A549 (cell line): ENCODE measurements around the gene FBXO21. TPM values are rescaled to one million over a fixed set of nuclear protein-coding genes. Genes with fewer than 3 reads are reported as not detected.

Experiments
- ATAC-seq, 2 experiments: fragments of 200-7000 bp in 1 of 2; fragments of >200 bp in 1 of 2; cut with Nextera tagmentation in 1 of 2; cut with Tn5 transposase in 1 of 2; 3 replicates each; pipeline versions ENCODE4 v1.8.0 to v1.9.1; 2018 to 2020; ENCODE audit warnings: mild to moderate bottlenecking in 1 of 2, moderate library complexity in 1 of 2
- CTCF ChIA-PET: fragments of 300-600 bp; sonication (Branson Sonifier 250); formaldehyde crosslinking; extraction: SDS; loops from one replicate; lab custom pipeline; 2021; ENCODE audit warnings: antibody characterized with exemption, inconsistent platforms; lab: Yijun Ruan, JAX
- POLR2A ChIA-PET: fragments of 350-600 bp; formaldehyde crosslinking; extraction: SDS; loops from one replicate; lab custom pipeline; 2021; ENCODE audit warnings: antibody characterized with exemption, inconsistent platforms; lab: Yijun Ruan, JAX
- DNase-seq, 2 experiments: peaks; one replicate each; pipeline versions ENCODE4 v3.0.0 to v3.0.0-alpha.2; 2011 to 2016; ENCODE audit warnings: low read depth in 1 of 2, low spot score in 1 of 2
- FAIRE-seq: peaks from 2 replicates; lab custom pipeline; 2011; peaks lifted over from hg19 to GRCh38; lab: Jason Lieb, UNC
- H3K27ac ChIP-seq, 2 experiments: fragments of >200 bp; sonication (Bioruptor Twin); formaldehyde crosslinking; 3 replicates each; pipeline ENCODE4 v1.5.1; 2016 to 2017
- H3K4me1 ChIP-seq: fragments of >200 bp; sonication (Bioruptor Twin); formaldehyde crosslinking; 3 replicates; pipeline ENCODE4 v1.6.1; 2016
- H3K4me2 ChIP-seq: fragments of >200 bp; sonication (Bioruptor Twin); formaldehyde crosslinking; 3 replicates; pipeline ENCODE4 v1.6.1; 2016
- H3K4me3 ChIP-seq: fragments of >200 bp; sonication (Bioruptor Twin); formaldehyde crosslinking; 3 replicates; pipeline ENCODE4 v1.5.1; 2016
- H3K9me3 ChIP-seq: fragments of >200 bp; sonication (Bioruptor Twin); formaldehyde crosslinking; 3 replicates; pipeline ENCODE4 v1.6.1; 2016
- ATOH8 ChIP-seq: fragments of 250-450 bp; sonication (Bioruptor Pico); IDR thresholded peaks from 2 replicates; pipeline ENCODE4 v1.5.0; 2020; ENCODE audit warnings: low read depth, mild to moderate bottlenecking, moderate library complexity
- CBX2 ChIP-seq: fragments of 200-600 bp; sonication (generic); IDR thresholded peaks from 2 replicates; pipeline ENCODE4 v1.6.1; 2016; ENCODE audit warnings: low read depth, mild to moderate bottlenecking, borderline replicate concordance
- CEBPB ChIP-seq, 2 experiments: fragments of >200 bp in 1 of 2; sonication (Bioruptor Twin) in 1 of 2; formaldehyde crosslinking in 1 of 2; IDR thresholded peaks; 2 replicates each; pipeline ENCODE4 v1.6.1; 2012 to 2016
- CHD2 ChIP-seq: fragments of 150-350 bp; IDR thresholded peaks from 2 replicates; pipeline ENCODE4 v1.6.1; 2014; ENCODE audit warnings: low read length; ENCODE audit not compliant: partially characterized antibody
- EHF ChIP-seq: fragments of 250-450 bp; sonication (Bioruptor Pico); IDR thresholded peaks from 2 replicates; pipeline ENCODE4 v1.5.0; 2020; ENCODE audit warnings: mild to moderate bottlenecking
- FOSB ChIP-seq: fragments of 250-450 bp; sonication (Bioruptor Pico); IDR thresholded peaks from 2 replicates; pipeline ENCODE4 v1.5.0; 2020; ENCODE audit warnings: mild to moderate bottlenecking, moderate library complexity
- GATA3 ChIP-seq: IDR thresholded peaks from 2 replicates; pipeline ENCODE4 v1.6.1; 2012; ENCODE audit warnings: borderline replicate concordance
- MAFK ChIP-seq: fragments of 450-650 bp; IDR thresholded peaks from 2 replicates; pipeline ENCODE4 v1.6.1; 2014; ENCODE audit not compliant: partially characterized antibody
- MYC ChIP-seq: IDR thresholded peaks from 2 replicates; pipeline ENCODE4 v1.6.1; 2012; ENCODE audit warnings: mild to moderate bottlenecking, inconsistent platforms, low read length, improper control_type of control experiment, borderline replicate concordance
- PBX3 ChIP-seq: IDR thresholded peaks from 2 replicates; pipeline ENCODE4 v1.6.1; 2012
- PHF8 ChIP-seq: fragments of 200-600 bp; sonication (generic); IDR thresholded peaks from 2 replicates; pipeline ENCODE4 v1.6.1; 2016; ENCODE audit warnings: low read depth, mild to moderate bottlenecking, antibody characterized with exemption, moderate library complexity, borderline replicate concordance
- POLR2AphosphoS2 ChIP-seq: conservative IDR thresholded peaks from 2 replicates; pipeline ENCODE4 v1.6.1; 2012; ENCODE audit warnings: low read length, improper control_type of control experiment, inconsistent platforms
- RAD21 ChIP-seq, 2 experiments: fragments of >200 bp in 1 of 2; sonication (Bioruptor Twin) in 1 of 2; formaldehyde crosslinking in 1 of 2; IDR thresholded peaks in 1 of 2; conservative IDR thresholded peaks in 1 of 2; 2 replicates in 1 of 2; 3 replicates in 1 of 2; pipeline ENCODE4 v1.6.1; 2012 to 2018; ENCODE audit warnings: inconsistent platforms in 1 of 2
- RARB ChIP-seq: fragments of 250-450 bp; sonication (Bioruptor Pico); IDR thresholded peaks from 2 replicates; pipeline ENCODE4 v1.8.0; 2021; ENCODE audit warnings: mild to moderate bottlenecking, moderate library complexity
- RCOR1 ChIP-seq: fragments of 150-350 bp; IDR thresholded peaks from 2 replicates; pipeline ENCODE4 v1.6.1; 2014; ENCODE audit warnings: antibody characterized with exemption, low read length, low read depth
- REST ChIP-seq: fragments of 200-600 bp; sonication (generic); IDR thresholded peaks from 2 replicates; pipeline ENCODE4 v1.6.1; 2016; ENCODE audit warnings: antibody characterized with exemption, mild to moderate bottlenecking, moderate library complexity
- RFX5 ChIP-seq: fragments of 450-650 bp; IDR thresholded peaks from 2 replicates; pipeline ENCODE4 v1.7.1; 2014; ENCODE audit warnings: antibody characterized with exemption, mild to moderate bottlenecking, moderate library complexity
- SREBF2 ChIP-seq: fragments of 450-650 bp; IDR thresholded peaks from 2 replicates; pipeline ENCODE4 v1.6.1; 2014; ENCODE audit warnings: mild to moderate bottlenecking, moderate library complexity
- TP53 ChIP-seq: fragments of 250-450 bp; sonication (Bioruptor Pico); IDR thresholded peaks from 2 replicates; pipeline ENCODE4 v1.5.0; 2021; ENCODE audit warnings: mild to moderate bottlenecking, moderate library complexity
- USF2 ChIP-seq: fragments of 450-650 bp; IDR thresholded peaks from 2 replicates; pipeline ENCODE4 v1.6.1; 2014; ENCODE audit warnings: antibody characterized with exemption
- ZC3H11A ChIP-seq: fragments of 450-650 bp; IDR thresholded peaks from 2 replicates; pipeline ENCODE4 v1.6.1; 2014; ENCODE audit warnings: antibody characterized with exemption, mild to moderate bottlenecking
- ZFP36 ChIP-seq: fragments of 450-650 bp; IDR thresholded peaks from 2 replicates; pipeline ENCODE4 v1.6.1; 2014; ENCODE audit warnings: borderline replicate concordance; ENCODE audit not compliant: partially characterized antibody
- ZSCAN20 ChIP-seq: fragments of 250-450 bp; sonication (Bioruptor Pico); IDR thresholded peaks from 2 replicates; pipeline ENCODE4 v1.8.0; 2022; ENCODE audit warnings: mild to moderate bottlenecking, moderate library complexity
- WGBS: methylation state at CpG from one replicate; pipeline ENCODE4 v1.1.6; 2017; ENCODE audit errors: missing lambda C conversion rate; 5-methylcytosine and 5-hydroxymethylcytosine counted together
- polyA plus RNA-seq, 4 experiments: library from polyadenylated mRNA; depleted of rRNA in 3 of 4; stranded (reverse); fragments of >200 nt; fragmentation: RNase III in 1 of 4; extraction: RNeasy Plus Mini Kit Qiagen cat#74134 plus additional on column Dnase treatment in 1 of 4; gene quantifications; 2 replicates in 3 of 4; 3 replicates in 1 of 4; pipeline ENCODE4 v1.2.3, GENCODE V29; 2011 to 2017

The FBXO21 gene
- polyA plus RNA-seq, 2 of the 4 experiments (the other 2 are of a cell fraction) = 33.2 to 62.4 TPM

- Histone ChIP-seq H3K9me3 (no peaks in the 10 kb centered on the region), H3K4me2 (no peak overlapping the region)
- WGBS = 65% methylated on average over 10 of the region's 10 CpGs
- FAIRE-seq (no peak), DNase-seq (no peak)
- POLR2A ChIA-PET = no interaction called here
- TF ChIP-seq PHF8 = no peak
- no peak for TF ChIP-seq EHF
- TF ChIP-seq ATOH8 (CRISPR knock-in tag) = no peak
- TF ChIP-seq PBX3 = no peak
- no peak for TF ChIP-seq RCOR1
- TF ChIP-seq GATA3 = no peak
- no peak for TF ChIP-seq ZSCAN20 (CRISPR knock-in tag)
- no peak for TF ChIP-seq RAD21 (conservative IDR thresholded peaks at IDR 0.05 in 1 of 2, IDR thresholded peaks at IDR 0.05 in 1 of 2)
- no peak for TF ChIP-seq TP53 (CRISPR knock-in tag)
- no peak for TF ChIP-seq FOSB (CRISPR knock-in tag)
- no peak for TF ChIP-seq ZC3H11A
- no peak for TF ChIP-seq CEBPB (IDR thresholded peaks at IDR 0.05)
- no peak for TF ChIP-seq MYC
- no peak for TF ChIP-seq CBX2
- no peak for TF ChIP-seq REST
- TF ChIP-seq SREBF2 = no peak
- no peak for TF ChIP-seq RARB (CRISPR knock-in tag)
- TF ChIP-seq RFX5 = no peak
- no peak for TF ChIP-seq POLR2AphosphoS2
- TF ChIP-seq ZFP36 = no peak
- TF ChIP-seq, all 56 proteins: peak for 0
- peak in 1 of 2 experiments; percentile 11; a peak in 2 of 6 replicates for ATAC-seq
- CTCF ChIA-PET = interaction anchor here (2.3 to 6.5 kb wide), 3 partner anchors 9 to 624 kb away, joined by 10 to 36 read pairs (median 27); no protein-coding TSS in a partner anchor
- H3K27ac ChIP-seq = no peak overlapping the region
- peaks cover 10% of the 10 kb centered on the region; the same call in 2 of the 3 replicates for H3K4me1 ChIP-seq
- no peak overlapping the region for H3K4me3 ChIP-seq
These were observed 36.2 kb upstream of the FBXO21 start for GRCh38 chr12:117226505-117226904.

- DNase-seq (no peak), FAIRE-seq (no peak), ATAC-seq (no peak)
- ChIA-PET POLR2A (no interaction called here), CTCF (interaction anchor here (1.1 to 6.5 kb wide), 5 partner anchors 11 to 625 kb away, joined by 3 to 36 read pairs (median 4); no protein-coding TSS in a partner anchor)
- no peak overlapping the region for H3K4me3 ChIP-seq
- 61% methylated on average over 6 of the region's 6 CpGs for WGBS
- TF ChIP-seq SREBF2 (no peak), MAFK (peak; percentile 78), USF2 (no peak), CHD2 (no peak)
- no peak overlapping the region for H3K27ac ChIP-seq
- no peaks in the 10 kb centered on the region for H3K9me3 ChIP-seq
- H3K4me2 ChIP-seq = no peak overlapping the region
- peaks cover 10% of the 10 kb centered on the region; the same call in 2 of the 3 replicates for H3K4me1 ChIP-seq
These were observed 34.9 kb upstream of the FBXO21 start for GRCh38 chr12:117225179-117225578.
